Vagina (tissue), 2 donors: ENCODE measurements around the gene PTPN12.

Source experiments
- POLR2A ChIP-seq, 2 donors: fragments of 450-650 bp; IDR thresholded peaks; one replicate each; pipeline ENCODE4 v1.6.1; 2017; ENCODE audit warnings: antibody characterized with exemption in 2 of 2, mild to moderate bottlenecking in 2 of 2, moderate library complexity in 2 of 2
- POLR2AphosphoS5 ChIP-seq, 2 donors: sonication (generic); formaldehyde crosslinking; IDR thresholded peaks; one replicate each; pipeline ENCODE4 v1.9.0; 2017; ENCODE audit warnings: antibody characterized with exemption in 2 of 2, mild to moderate bottlenecking in 2 of 2, low read depth in 1 of 2; ENCODE audit not compliant: insufficient read depth in 1 of 2
- TF ChIP-seq, protein P1 (sequence below), 3 experiments: fragments of 450-650 bp in 2 of 3; fragments of 200-600 bp in 1 of 3; sonication (generic) in 1 of 3; IDR thresholded peaks; one replicate each; pipeline ENCODE4 v1.5.1; 2017 to 2019; ENCODE audit warnings: antibody characterized with exemption in 3 of 3, mild to moderate bottlenecking in 2 of 3, moderate library complexity in 2 of 3

DNA sequence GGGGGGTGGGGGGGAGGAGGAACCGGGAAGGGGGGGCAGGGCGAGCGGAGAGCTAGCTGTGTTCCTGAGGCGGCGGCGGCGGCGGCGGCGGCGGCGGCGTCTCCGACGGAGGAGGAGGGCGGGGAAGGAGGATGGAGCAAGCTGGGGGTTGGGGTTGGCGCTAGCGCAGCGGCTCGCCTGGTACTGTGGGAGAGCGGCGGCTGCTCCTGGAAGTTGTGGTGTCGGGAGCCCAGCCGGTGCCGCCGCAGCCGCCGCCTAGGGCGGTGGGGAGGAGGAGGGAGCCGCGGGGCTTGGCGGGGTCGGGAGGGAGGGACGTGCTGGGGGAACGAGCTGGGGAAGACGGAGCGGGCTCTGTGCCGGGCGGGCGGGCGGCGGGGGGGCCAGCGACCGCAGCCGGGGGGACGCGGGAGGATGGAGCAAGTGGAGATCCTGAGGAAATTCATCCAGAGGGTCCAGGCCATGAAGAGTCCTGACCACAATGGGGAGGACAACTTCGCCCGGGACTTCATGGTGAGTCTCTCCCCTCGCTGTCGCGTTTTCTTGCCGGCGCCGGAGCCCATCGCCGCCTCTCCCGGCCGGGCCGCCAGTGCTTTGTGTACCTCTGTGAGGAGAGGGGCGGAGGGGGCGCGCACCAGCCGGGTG is at the start of gene PTPN12:
- TF ChIP-seq POLR2AphosphoS5 (IDR thresholded peaks at IDR 0.05; ENCODE audit: insufficient read depth in 1 of 2, low read depth in 1 of 2) (no peak), POLR2A (IDR thresholded peaks at IDR 0.05) (no peak)
- TF ChIP-seq, protein P1, sequence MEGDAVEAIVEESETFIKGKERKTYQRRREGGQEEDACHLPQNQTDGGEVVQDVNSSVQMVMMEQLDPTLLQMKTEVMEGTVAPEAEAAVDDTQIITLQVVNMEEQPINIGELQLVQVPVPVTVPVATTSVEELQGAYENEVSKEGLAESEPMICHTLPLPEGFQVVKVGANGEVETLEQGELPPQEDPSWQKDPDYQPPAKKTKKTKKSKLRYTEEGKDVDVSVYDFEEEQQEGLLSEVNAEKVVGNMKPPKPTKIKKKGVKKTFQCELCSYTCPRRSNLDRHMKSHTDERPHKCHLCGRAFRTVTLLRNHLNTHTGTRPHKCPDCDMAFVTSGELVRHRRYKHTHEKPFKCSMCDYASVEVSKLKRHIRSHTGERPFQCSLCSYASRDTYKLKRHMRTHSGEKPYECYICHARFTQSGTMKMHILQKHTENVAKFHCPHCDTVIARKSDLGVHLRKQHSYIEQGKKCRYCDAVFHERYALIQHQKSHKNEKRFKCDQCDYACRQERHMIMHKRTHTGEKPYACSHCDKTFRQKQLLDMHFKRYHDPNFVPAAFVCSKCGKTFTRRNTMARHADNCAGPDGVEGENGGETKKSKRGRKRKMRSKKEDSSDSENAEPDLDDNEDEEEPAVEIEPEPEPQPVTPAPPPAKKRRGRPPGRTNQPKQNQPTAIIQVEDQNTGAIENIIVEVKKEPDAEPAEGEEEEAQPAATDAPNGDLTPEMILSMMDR (IDR thresholded peaks at IDR 0.05), result no peak
